HepG2 (cell line): Measurements from ENCODE around the gene AMBRA1. TPM values are rescaled to one million over a fixed set of nuclear protein-coding genes. Genes with fewer than 3 reads are reported as not detected.

Experiments used
- ATAC-seq: fragments of 200-7000 bp; cut with Tn5 transposase; 3 replicates; pipeline ENCODE4 v1.9.1; 2020; ENCODE audit warnings: mild to moderate bottlenecking, moderate library complexity
- BruUV-seq: library from RNA; stranded (reverse); fragments of 400-500 nt; replicated peaks from 2 replicates; lab custom pipeline; 2021; lab: Mats Ljungman, UMichigan
- CTCF ChIA-PET: fragments of 300-600 bp; formaldehyde crosslinking; extraction: SDS; loops from one replicate; lab custom pipeline; 2021; ENCODE audit warnings: low total read pairs, inconsistent platforms, low intra/inter-chr PET ratio; lab: Yijun Ruan, JAX
- POLR2A ChIA-PET: fragments of 350-600 bp; sonication (Branson Sonifier 250); formaldehyde crosslinking; loops from one replicate; lab custom pipeline; 2020; ENCODE audit warnings: antibody characterized with exemption, inconsistent platforms; lab: Yijun Ruan, JAX
- DNase-seq: peaks from one replicate; pipeline ENCODE4 v3.0.0-alpha.2; 2015; ENCODE audit warnings: low spot score
- FAIRE-seq: peaks from 3 replicates; lab custom pipeline; 2011; peaks lifted over from hg19 to GRCh38; lab: Jason Lieb, UNC
- H2AFZ ChIP-seq: one replicate; pipeline ENCODE4 v1.6.1; 2011; ENCODE audit warnings: low read length, inconsistent platforms
- H3K27ac ChIP-seq: fragments of 300-600 bp; 3 replicates; pipeline ENCODE4 v1.8.0; 2011; ENCODE audit warnings: mixed run types, mild to moderate bottlenecking, mixed read lengths, low read length, inconsistent platforms; ENCODE audit not compliant: insufficient read depth; ENCODE audit errors: extremely low read length
- H3K27me3 ChIP-seq, 2 experiments: fragments of 200-600 bp in 1 of 2; 2 replicates in 1 of 2; 3 replicates in 1 of 2; pipeline versions ENCODE4 v1.6.0 to v1.8.0; 2011; ENCODE audit warnings: low read length in 2 of 2, mild to moderate bottlenecking in 2 of 2, moderate library complexity in 2 of 2, inconsistent platforms in 1 of 2; ENCODE audit not compliant: insufficient read depth in 2 of 2, control insufficient read depth in 1 of 2
- H3K36me3 ChIP-seq, 2 experiments: fragments of 200-600 bp in 1 of 2; replicated peaks in 1 of 2; 2 replicates in 1 of 2; 3 replicates in 1 of 2; pipeline versions ENCODE4 v1.5.1 to v1.8.0; 2011; ENCODE audit warnings: low read length in 2 of 2, inconsistent platforms in 1 of 2; ENCODE audit not compliant: insufficient read depth in 2 of 2, control insufficient read depth in 1 of 2
- H3K4me1 ChIP-seq: 2 replicates; pipeline ENCODE4 v1.5.1; 2012; ENCODE audit warnings: low read length, inconsistent platforms; ENCODE audit not compliant: insufficient read depth
- H3K4me2 ChIP-seq: 2 replicates; pipeline ENCODE4 v1.6.0; 2011; ENCODE audit warnings: low read depth, low read length, inconsistent platforms
- H3K4me3 ChIP-seq, 3 experiments: fragments of 200-600 bp in 1 of 3; sonication (generic), shearing (Covaris generic) in 1 of 3; replicated peaks in 1 of 3; 2 replicates each; pipeline ENCODE4 v1.5.1; 2011 to 2016; ENCODE audit warnings: low read length in 3 of 3, inconsistent platforms in 2 of 3, low read depth in 2 of 3, mild to moderate bottlenecking in 2 of 3, control low read depth in 1 of 3, mixed read lengths in 1 of 3; ENCODE audit not compliant: insufficient read depth in 1 of 3
- H3K79me2 ChIP-seq: one replicate; pipeline ENCODE4 v1.6.1; 2011; ENCODE audit warnings: low read length, inconsistent platforms; ENCODE audit not compliant: insufficient read depth
- H3K9ac ChIP-seq: 2 replicates; pipeline ENCODE4 v1.6.0; 2011; ENCODE audit warnings: mild to moderate bottlenecking, low read depth, low read length, inconsistent platforms; ENCODE audit not compliant: insufficient read depth
- H3K9me3 ChIP-seq: 2 replicates; pipeline ENCODE4 v1.5.1; 2012; ENCODE audit warnings: mild to moderate bottlenecking, low read length
- H4K20me1 ChIP-seq: 2 replicates; pipeline ENCODE4 v1.6.0; 2011; ENCODE audit warnings: inconsistent platforms, mild to moderate bottlenecking, low read length, moderate library complexity; ENCODE audit not compliant: insufficient read depth
- ESRRA ChIP-seq: sonication (generic); formaldehyde crosslinking; IDR thresholded peaks from 2 replicates; pipeline ENCODE4 v1.5.1; 2020; ENCODE audit warnings: mild to moderate bottlenecking, low read depth, missing genetic modification reagents
- GABPA ChIP-seq, 2 experiments: IDR thresholded peaks; 2 replicates each; pipeline ENCODE4 v1.6.1; 2011 to 2016; ENCODE audit warnings: low read depth in 2 of 2, low read length in 1 of 2, missing biosample characterization in 1 of 2, missing genetic modification characterization in 1 of 2
- MAZ ChIP-seq, 2 experiments: sonication (generic) in 1 of 2; formaldehyde crosslinking in 1 of 2; IDR thresholded peaks; 2 replicates each; pipeline versions ENCODE4 v1.5.0 to v1.6.1; 2012 to 2020; ENCODE audit warnings: low read depth in 2 of 2, mild to moderate bottlenecking in 2 of 2, borderline replicate concordance in 1 of 2, improper control_type of control experiment in 1 of 2, low read length in 1 of 2, missing genetic modification reagents in 1 of 2, moderate library complexity in 1 of 2
- SPEN ChIP-seq: sonication (generic); formaldehyde crosslinking; IDR thresholded peaks from 2 replicates; pipeline ENCODE4 v1.5.1; 2020; ENCODE audit warnings: low read depth, mild to moderate bottlenecking, missing genetic modification reagents
- ZMAT5 ChIP-seq: sonication (generic); formaldehyde crosslinking; IDR thresholded peaks from 2 replicates; pipeline ENCODE4 v1.5.0; 2020; ENCODE audit warnings: mild to moderate bottlenecking, low read depth, missing genetic modification reagents, borderline replicate concordance
- ZNF18 ChIP-seq: sonication (generic); formaldehyde crosslinking; IDR thresholded peaks from 2 replicates; pipeline ENCODE4 v1.8.0; 2022; ENCODE audit warnings: mild to moderate bottlenecking, missing genetic modification reagents; ENCODE audit not compliant: insufficient replicate concordance
- ZNF451 ChIP-seq: sonication (generic); formaldehyde crosslinking; IDR thresholded peaks from 2 replicates; pipeline ENCODE4 v1.5.0; 2020; ENCODE audit warnings: mild to moderate bottlenecking, missing genetic modification reagents
- ZNF550 ChIP-seq: sonication (generic); formaldehyde crosslinking; IDR thresholded peaks from 2 replicates; pipeline ENCODE4 v1.4.0; 2020; ENCODE audit warnings: mild to moderate bottlenecking, missing genetic modification reagents, borderline replicate concordance
- ZNF691 ChIP-seq: sonication (generic); formaldehyde crosslinking; IDR thresholded peaks from 2 replicates; pipeline ENCODE4 v1.4.0; 2020; ENCODE audit warnings: missing genetic modification reagents, low read depth, mild to moderate bottlenecking, borderline replicate concordance
- ZNF703 ChIP-seq: sonication (generic); formaldehyde crosslinking; IDR thresholded peaks from 2 replicates; pipeline ENCODE4 v1.5.1; 2020; ENCODE audit warnings: missing genetic modification reagents, mild to moderate bottlenecking, moderate library complexity, borderline replicate concordance
- WGBS: methylation state at CpG from one replicate; pipeline ENCODE4 v1.1.6; 2017; ENCODE audit warnings: low lambda C conversion rate; 5-methylcytosine and 5-hydroxymethylcytosine counted together
- in situ Hi-C: cut with HindIII; loops from 2 replicates; pipeline ENCODE4 v1.10.0; 2017; ENCODE audit warnings: low pct_unique_long_range_greater_than_20kb; ENCODE audit not compliant: extremely low pct_ligation_motif_present
- intact Hi-C: fragments of 100-400 bp; cut with micrococcal nuclease; formaldehyde crosslinking; loops from one replicate; pipeline ENCODE4 v1.10.0; 2022; ENCODE audit not compliant: unreplicated experiment
- polyA plus RNA-seq, 8 experiments: library from polyadenylated mRNA; depleted of rRNA in 3 of 8; stranded (reverse) in 7 of 8; unstranded in 1 of 8; fragments of >200 nt; fragmentation: Illumina TruSeq in 4 of 8; extraction: Trizol in 4 of 8; gene quantifications; 2 replicates each; pipeline versions ENCODE4 v1.2.1 to v1.2.3, GENCODE V29; 2011 to 2016; ENCODE audit warnings: low read depth in 4 of 8, missing spikeins in 1 of 8, mixed read lengths in 1 of 8; ENCODE audit not compliant: insufficient read depth in 1 of 8
- total RNA-seq, 5 experiments: library from RNA; depleted of rRNA; stranded (reverse); fragments of >200 nt; fragmentation: Illumina TruSeq; extraction: Trizol; gene quantifications; 2 replicates each; pipeline ENCODE4 v1.2.3, GENCODE V29; 2016; ENCODE audit warnings: low read depth in 1 of 5

AMBRA1 gene
- total and polyA plus RNA-seq, 2 of the 13 experiments (the other 11 are each of a cell fraction or from before 2014, with no cell fraction given), result 15.7 to 26.0 TPM

- Histone ChIP-seq H3K4me3 (no peak overlapping the region), H4K20me1 (no peaks in the 10 kb centered on the region), H3K36me3 (no peaks in the 10 kb centered on the region; a peak in 3 of 5 replicates), H2AFZ (no peak overlapping the region), H3K27me3 (no peaks in the 10 kb centered on the region), H3K79me2 (peaks cover 96% of the 10 kb centered on the region)
- CTCF ChIA-PET, result no interaction called here
- no peak for FAIRE-seq
- TF ChIP-seq GABPA (IDR thresholded peaks at IDR 0.05; ENCODE audit: low read depth, low read length), result no peak
- no peak for TF ChIP-seq GABPA (CRISPR knock-in tag; IDR thresholded peaks at IDR 0.05; ENCODE audit: low read depth)
- TF ChIP-seq ZNF691 (CRISPR knock-in tag), result no peak
- TF ChIP-seq ZNF550, result no peak
- TF ChIP-seq MAZ (IDR thresholded peaks at IDR 0.05; ENCODE audit: borderline replicate concordance, low read depth, low read length), result no peak
- no peak for TF ChIP-seq MAZ (CRISPR knock-in tag; IDR thresholded peaks at IDR 0.05; ENCODE audit: low read depth)
- no peak for TF ChIP-seq ZNF451 (CRISPR knock-in tag)
- TF ChIP-seq ESRRA (CRISPR knock-in tag), result no peak
- TF ChIP-seq ZNF703 (CRISPR knock-in tag), result no peak
- TF ChIP-seq SPEN (CRISPR knock-in tag), result no peak
- TF ChIP-seq ZNF18 (CRISPR knock-in tag), result no peak
- TF ChIP-seq ZMAT5 (CRISPR knock-in tag), result no peak
- TF ChIP-seq, all 625 proteins: peak for 0
- peaks cover 90% of the 10 kb centered on the region for H3K4me1 ChIP-seq
- intact Hi-C loops, result no loop called here
- H3K9me3 ChIP-seq, result no peaks in the 10 kb centered on the region
- DNase-seq, result no peak
- POLR2A ChIA-PET, result no interaction called here
- no peak overlapping the region for H3K9ac ChIP-seq
- no peak overlapping the region for H3K4me2 ChIP-seq
- in situ Hi-C loops, result no loop called here
- 97% methylated on average over 5 of the region's 5 CpGs for WGBS
- ATAC-seq, result no peak
- no TSS peak for BruUV-seq
- H3K27ac ChIP-seq, result no peak overlapping the region
Measured at GRCh38 chr11:46562527-46562926, 31.3 kb downstream of the AMBRA1 start.
